Right hindlimb (tissue), 1 donor: ENCODE data around the gene GYS1.
A peak's percentile ranks its signal among the peaks of the same experiment; 100 is the strongest.

Source experiments
- DNase-seq: peaks from one replicate; pipeline ENCODE4 v3.0.0-alpha.2; 2018

The GYS1 gene

DNA sequence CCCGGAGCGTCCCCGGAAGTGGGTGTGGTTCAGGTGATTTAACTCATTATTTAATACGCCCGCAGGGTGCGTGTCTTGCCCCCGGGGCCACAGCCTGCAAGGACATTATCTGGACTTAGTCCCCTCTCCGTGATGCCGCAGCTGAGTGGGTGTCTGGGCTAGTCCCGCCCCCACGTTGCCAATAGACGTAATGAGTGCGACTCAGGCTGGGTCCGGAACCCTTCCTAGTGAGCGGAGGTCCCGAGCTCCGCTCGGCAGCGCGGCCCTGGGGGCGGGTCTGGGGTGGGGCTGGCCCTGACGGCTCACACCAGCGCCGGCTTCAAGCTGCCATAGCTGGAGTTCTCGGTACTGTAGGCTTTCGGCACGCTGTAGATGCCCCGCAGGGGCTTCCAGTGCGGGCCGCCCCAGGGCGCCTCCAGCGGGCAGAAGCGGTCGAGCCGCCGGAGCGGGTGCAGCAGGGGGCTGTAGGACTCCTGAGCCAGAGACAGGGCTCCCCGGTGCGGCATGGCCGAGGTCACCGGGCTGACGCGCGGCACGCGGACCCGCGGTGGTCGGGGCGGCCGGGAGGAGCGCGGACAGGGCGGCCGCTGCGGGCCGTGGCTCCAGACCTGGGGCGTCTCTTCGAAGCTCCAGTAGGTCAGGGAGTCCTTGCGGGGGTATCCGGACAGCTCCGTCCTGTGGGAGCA is 24.7 kb upstream of the GYS1 start:
- DNase-seq = peak; percentile 57

DNA sequence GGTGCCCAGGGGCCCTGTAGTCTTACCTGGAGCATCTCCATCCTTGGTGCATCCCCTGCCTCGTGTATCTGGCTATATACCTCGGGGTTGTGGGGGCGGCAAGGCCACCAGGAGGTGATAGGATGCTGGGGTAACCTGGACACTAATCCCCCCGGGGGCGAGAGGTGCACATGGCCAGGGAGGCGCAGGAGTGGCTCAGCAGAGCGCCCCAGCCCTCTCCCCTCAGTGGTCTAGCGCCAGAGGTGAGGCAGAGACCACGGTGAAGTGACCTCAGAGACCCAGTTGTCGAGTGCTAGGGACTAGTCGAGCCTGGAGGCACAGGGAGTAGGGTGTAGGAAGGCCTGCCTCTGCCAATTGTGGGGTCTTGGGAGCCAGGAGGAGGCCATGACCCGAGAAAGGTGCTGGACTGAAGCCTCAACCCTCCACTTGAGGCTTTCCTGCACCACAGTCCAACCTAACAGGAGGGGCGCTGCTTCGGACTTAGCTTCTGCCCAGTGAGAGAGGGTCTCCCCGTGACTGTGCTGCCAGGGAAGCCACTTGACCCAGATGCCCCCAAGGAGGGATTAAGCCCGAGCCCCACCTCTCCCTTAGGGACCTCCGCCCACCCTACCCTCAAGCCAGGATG is 24.0 kb upstream of the GYS1 start, which contains the start of gene LHB:
LHB (minus strand) TSS at position 51 of the 625 bp plus-strand sequence; CDS start at position 41, 10 bp downstream.
- no peak for DNase-seq

DNA sequence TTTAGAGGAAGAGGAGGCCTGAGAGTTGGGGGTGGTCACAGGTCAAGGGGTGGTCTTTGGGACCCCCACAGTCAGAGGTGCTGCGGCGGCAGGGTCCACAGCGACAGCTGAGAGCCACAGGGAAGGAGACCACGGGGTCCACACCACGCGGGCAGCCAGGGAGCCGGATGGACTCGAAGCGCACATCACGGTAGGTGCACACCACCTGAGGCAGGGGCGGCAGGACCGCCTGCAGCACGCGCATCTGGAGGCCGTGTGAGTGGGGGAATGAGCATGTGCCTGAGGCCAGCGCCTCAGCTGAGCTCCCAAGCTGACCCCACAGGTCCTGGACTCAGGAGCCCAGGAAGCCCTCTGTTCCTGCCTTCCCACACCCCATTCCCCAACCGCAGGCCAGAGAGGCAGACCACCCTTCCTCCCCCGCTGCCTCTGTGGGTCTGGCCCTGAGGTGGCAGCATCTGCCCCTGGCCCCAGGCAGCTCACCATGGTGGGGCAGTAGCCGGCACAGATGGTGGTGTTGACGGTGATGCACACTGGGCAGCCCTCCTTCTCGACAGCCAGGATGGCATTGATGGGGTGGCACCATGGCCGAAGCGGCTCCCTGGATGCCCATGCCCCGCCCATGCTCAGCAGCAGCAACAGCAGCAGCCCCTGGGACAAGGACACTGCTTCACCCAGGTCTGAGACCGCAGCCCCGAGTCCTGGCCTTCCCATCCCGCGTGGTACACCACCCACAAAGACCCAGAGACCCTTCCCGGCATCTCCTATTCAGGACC is 23.1 kb upstream of the GYS1 start:
- no peak for DNase-seq

DNA sequence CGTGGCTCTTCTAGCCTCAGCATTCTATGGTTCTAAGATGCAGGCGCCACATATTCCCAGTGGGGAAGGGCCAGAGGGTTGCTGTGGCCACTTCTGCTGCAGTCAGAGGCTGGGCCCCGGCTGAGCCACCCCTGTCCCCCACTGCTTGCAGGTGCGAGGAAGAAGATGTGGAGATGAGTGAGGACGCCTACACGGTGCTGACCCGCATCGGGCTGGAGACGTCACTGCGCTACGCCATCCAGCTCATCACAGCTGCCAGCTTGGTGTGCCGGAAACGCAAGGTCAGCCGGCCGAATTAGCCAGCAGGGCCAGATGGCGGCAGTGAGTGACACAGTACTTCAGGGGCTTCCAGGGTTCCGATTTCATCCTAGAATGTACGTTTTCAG is 21.8 kb upstream of the GYS1 start:
- no peak for DNase-seq

DNA sequence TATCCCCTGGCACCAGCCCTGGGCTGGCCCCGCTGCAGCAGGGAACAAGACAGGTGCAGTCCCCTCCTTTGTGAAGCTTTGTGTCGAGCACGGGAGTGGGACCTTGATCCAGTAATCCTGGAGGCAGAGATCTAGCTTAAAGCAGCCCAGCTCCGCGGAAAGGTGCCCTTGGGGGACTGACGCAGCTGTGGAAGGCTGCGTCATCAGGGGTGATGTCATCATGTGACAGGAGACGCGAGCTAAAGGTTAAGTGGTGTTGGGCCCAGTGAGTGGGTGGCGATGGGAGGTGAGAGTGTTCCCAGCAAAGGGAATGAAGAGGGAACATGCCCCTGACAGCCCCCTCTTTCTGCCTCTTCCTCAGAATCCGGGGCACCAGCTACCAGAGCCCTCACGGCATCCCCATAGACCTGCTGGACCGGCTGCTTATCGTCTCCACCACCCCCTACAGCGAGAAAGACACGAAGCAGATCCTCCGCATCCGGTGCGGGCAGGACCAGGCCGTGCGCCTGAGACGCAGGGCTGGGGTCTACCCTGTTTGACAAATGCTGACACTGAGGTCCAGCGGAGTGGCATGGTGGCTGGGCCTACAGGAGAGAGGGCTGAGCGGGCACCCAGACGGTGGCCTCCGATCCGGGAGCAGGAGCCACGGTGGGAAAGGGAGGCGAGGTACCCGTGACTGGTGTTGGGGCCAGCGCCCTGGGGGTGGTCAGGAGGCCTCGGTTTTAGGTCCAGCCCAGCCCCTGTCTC is 21.2 kb upstream of the GYS1 start:
- DNase-seq = no peak

GRCh38 chr19:49011194-49011593 is 18.1 kb upstream of the GYS1 start:
- DNase-seq = no peak

GRCh38 chr19:49010453-49010852 is 17.3 kb upstream of the GYS1 start:
- no peak for DNase-seq

GRCh38 chr19:49009828-49010227 is 16.7 kb upstream of the GYS1 start:
- DNase-seq = no peak

- DNase-seq = no peak
Observed at GRCh38 chr19:49006905-49007304, 13.8 kb upstream of the GYS1 start.

DNA sequence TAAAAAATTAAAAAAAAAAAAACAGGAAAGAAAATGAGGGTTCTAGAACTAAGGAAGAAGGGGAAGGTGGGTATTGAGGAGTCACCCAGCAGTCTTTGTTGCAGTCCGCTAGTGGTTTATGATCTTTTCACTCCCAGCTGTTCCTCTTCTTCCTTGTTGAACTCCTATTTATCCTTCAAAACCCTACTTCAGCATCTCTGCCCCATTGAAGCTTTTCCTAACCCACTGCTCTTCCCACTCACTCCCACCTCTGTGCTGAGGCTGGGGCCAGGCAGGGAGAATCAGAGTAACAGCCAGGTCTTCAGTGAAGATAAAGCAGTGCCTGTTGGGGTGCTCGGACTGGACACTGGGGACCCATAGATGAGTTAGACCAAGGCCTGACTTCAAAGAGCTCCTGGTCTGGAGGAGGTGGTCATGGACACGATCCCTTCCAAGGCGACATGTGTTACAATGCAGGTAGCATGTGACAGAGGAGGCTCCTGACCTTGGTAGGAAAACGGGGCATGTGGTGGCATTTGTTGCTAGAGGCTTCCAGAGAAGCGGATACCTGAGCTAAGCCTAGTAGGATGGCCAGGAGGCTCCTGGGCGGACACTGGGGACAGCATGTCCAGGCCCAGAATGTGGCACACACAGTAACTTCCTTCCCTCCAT is 12.0 kb upstream of the GYS1 start:
- no peak for DNase-seq

DNA sequence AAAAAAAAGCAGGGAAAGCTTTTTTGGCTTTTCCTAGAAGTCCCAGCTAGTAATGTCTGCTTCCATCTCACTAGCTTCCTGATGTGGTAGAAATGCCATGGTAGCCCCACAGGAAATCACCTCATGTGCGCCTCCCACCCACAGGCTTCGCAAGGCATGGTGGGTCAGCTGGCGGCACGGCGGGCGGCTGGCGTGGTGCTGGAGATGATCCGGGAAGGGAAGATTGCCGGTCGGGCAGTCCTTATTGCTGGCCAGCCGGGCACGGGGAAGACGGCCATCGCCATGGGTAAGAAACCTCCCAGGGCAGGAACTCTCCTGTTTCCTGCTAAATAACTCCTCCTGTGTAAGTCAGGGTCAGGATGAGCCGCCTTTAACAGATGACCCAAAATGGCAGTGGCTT is 11.0 kb upstream of the GYS1 start:
- no peak for DNase-seq

DNA sequence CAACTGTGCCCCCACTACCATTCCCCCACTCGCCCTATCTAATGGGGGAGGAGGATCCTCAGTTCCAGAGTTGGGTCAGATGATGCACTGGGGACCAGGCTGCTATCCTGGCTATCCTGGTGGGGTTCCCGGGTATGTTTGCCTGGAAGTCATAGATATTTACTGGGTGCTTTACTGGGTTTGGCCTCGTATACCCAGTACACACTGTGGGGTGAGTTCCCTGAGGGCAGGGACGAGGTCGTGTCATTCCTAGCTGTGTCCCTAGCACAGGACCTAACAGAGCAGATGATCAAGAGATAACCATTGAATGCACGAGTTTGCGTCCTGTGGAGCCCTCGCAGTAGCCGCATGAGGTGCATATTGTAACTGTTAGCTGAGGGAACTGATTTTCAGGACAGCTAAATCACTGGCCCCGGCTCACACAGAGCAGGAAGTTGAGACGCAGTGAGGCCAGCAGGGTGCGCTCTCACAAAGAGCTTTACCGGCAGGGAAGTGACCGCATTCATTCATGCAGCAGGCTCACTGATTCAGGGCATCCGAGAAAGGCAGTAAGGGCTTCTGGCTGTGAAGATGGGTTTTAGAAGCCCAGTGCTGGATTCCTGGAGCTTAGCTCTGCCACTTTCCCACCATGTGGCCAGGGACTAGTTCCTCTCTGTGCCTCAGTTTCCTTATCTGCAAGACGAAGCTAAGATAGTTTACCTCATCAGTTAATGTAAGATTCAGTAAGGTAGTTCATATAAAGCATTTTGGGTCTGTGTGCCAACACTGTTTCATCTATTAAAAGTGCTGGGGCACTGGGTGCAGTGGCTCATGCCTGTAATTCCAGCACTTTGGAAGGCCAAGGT is 6.6 kb upstream of the GYS1 start:
- DNase-seq = no peak

- DNase-seq = no peak
Observed at GRCh38 chr19:48997972-48998371, 4.9 kb upstream of the GYS1 start.

DNA sequence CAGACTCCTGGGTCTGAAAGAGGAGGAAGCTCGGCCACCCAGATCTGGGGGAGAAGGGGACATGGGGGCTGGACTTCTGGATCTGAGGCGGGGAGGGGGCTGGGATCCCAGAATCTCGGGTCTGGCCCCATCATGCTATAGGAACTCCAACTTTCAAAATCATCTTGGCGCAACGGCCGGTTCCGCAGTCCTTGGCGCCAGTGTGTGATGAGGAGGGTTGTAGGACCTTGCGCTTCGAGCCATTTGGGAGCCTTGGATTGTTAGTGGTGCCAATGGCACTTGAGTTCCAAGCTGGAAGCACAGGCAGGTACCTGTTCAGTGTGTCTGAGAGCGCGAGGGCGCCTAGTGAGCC is 902 bp upstream of the GYS1 start:
- no peak for DNase-seq

DNA sequence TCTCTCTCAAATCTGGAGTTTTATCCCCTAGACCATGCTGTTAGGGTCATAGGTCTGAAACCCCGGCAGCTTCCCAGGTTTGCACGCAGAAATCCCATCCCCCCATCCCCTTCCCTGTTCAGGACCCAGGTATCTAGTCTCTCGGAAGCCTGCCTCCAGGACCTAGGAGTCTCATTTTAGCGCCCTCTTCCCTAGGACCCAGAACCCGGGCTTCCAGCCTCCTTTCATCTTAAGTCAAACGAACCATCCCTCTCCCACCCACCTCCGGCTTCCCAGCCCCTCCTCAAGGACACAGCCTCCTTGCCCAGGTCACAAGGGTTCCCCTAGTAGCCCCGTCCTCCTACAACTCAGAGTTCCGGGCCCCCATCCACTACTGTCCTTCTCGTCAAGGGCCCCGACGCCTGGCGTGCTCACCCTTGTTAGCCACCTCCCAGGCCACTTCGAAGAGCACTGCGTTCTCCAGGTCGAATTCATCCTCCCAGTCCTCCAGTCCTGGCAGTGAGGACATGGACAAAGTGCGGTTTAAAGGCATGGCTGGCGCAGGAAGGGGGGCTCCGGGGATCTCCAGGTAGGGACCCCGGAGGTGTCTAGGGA is 431 bp downstream of the GYS1 start:
- DNase-seq = no peak

GRCh38 chr19:48991873-48992580 is 1.1 kb downstream of the GYS1 start:
- DNase-seq = peak; percentile 77

DNA sequence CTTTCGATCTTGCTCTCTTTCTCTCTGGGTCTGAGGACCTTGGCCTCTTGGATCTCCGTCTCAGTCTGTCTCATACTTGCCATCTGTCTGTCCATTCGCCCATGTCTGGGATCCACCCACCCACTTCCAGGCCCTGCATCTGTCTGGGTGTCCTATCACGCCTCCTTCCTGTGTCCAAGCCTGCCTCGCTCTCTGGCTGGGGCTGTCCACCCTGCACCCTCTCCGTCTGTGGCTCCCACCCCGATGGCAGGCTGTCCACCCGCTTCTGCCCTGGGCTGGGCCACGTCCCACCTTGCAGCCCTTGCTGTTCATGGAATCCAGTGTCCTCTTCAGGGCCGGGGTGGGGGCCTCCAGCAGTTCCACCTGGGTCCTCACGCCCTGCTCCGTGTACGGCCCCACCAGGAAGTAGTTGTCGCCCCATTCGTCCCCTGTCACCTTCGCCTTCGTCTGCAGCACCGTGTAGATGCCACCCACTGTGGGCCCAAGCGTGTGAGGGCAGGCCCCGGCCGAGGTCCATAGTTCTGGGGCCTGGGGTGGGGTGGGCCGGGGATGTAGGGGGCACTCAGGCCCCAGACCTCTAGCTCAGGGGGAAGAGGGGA is 2.0 kb downstream of the GYS1 start:
- DNase-seq = no peak

- no peak for DNase-seq
Observed at GRCh38 chr19:48990400-48990799, 2.7 kb downstream of the GYS1 start.

GRCh38 chr19:48989701-48990291 is 3.3 kb downstream of the GYS1 start:
- peak; percentile 66 for DNase-seq

- no peak for DNase-seq
Observed at GRCh38 chr19:48988860-48989259, 4.2 kb downstream of the GYS1 start.
